Right ventricle myocardium inferior (tissue), 1 donor: ENCODE results near the gene ATG12. TPM values are rescaled to one million over a fixed set of nuclear protein-coding genes. Genes with fewer than 3 reads are reported as not detected.

ENCODE experiments used
- total RNA-seq: library from RNA; stranded (reverse); fragmentation: NEBNext Ultra II Directional; extraction: Animal tissue kit (Norgen Biotek cat#: 25700); gene quantifications from one replicate; pipeline ENCODE4 v1.2.1, GENCODE V29; 2021
- donor health status: DM: no; HTN: yes; CAD: no; lungs with severe emphysema.

The ATG12 gene
- total RNA-seq, 1 donor from 2014 or later = 23.5 TPM

Other genes starting within 250 kb of the ATG12 start
- gene TICAM2, start 239.1 kb downstream of the ATG12 start, total RNA-seq = 3.3 TPM
- 66.6 TPM for gene TMED7, start 215.5 kb downstream of the ATG12 start, total RNA-seq
- 12.2 TPM for gene CDO1, start 24.9 kb downstream of the ATG12 start, total RNA-seq
- gene AP3S1, start 370 bp upstream of the ATG12 start, total RNA-seq = 61.9 TPM
- 1.3 TPM for gene LVRN, start 120.9 kb upstream of the ATG12 start, total RNA-seq
- not detected for gene ARL14EPL, start 190.9 kb upstream of the ATG12 start, total RNA-seq
- gene COMMD10, start 243.5 kb upstream of the ATG12 start, total RNA-seq = 33.7 TPM